RPMI7951 (cell line): Measurements from ENCODE around the gene NPVF. TPM values are rescaled to one million over a fixed set of nuclear protein-coding genes. Genes with fewer than 3 reads are reported as not detected.
A peak's percentile ranks its signal among the peaks of the same experiment; 100 is the strongest.

Experiments
- DNase-seq: peaks from one replicate; pipeline ENCODE4 v3.0.0-alpha.2; 2012; ENCODE audit warnings: low read depth
- total RNA-seq: library from RNA; depleted of rRNA; stranded (reverse); fragments of >200 nt; shearing (Covaris generic); gene quantifications from 2 replicates; pipeline ENCODE4 v1.2.3, GENCODE V29; 2014; rRNA removed

Gene NPVF
- not detected in 2 replicates for total RNA-seq

- no peak for DNase-seq
Observed at GRCh38 chr7:25228386-25228785, at the start of gene NPVF. NPVF (minus strand) TSS chr7:25228486; CDS start chr7:25228439, 47 bp downstream.

DNA sequence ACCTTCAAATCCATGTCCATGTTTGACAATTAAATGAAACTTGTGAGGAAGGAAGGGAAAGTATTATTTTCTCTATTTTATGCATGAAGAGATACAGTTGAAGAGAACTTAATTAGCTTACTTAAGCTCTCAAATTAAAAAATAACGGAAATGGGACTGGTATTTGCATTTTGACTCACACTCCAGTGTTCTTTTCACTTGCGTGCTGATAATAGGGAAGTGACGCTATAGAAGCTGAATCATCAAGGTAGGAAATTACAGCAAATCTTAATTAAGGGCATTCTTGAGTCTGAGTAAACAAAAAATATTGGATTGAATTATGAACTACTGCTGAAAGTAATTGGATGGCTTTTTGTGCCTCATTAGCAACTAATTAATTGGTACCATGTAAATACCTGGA lies 44.0 kb upstream of the NPVF start:
- no peak for DNase-seq

DNA sequence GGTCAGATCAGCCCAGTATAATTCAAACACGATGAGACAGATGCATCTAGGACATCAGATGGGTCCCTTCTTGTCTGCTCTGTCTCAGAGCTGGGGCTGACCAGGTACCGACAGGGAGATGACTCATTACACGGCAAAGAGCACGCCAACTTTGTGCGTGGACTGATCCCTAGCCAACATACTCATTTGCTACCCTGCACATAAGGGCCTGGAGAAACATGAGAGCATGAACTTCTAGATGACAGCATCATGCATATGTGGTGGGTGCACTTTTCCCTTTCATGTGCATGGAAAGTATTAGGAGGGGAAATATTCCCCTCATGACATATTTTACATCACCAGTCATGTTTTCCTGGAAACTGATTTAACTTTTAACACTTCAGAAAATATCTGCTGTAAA lies 35.1 kb upstream of the NPVF start:
- peak; percentile 78 for DNase-seq

DNA sequence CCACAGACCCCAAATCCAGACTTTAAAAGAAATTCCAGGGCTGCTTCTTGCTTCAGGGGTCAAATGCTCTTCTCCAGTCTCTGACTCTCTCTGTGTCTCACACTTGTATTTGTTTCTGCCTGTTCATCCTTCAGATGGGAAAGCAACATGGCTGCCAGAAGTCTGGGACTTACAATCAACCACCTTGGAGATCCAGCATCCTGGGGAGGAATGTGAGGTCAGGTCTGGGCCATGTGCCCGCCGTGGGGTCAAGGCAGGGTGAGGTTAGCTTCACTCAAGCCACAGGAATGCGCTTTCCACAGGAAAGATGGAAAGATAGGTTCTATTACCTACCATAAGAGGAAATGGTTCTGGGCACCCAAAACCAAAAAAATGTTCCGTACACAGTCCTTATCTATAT lies 34.3 kb upstream of the NPVF start:
- DNase-seq = peak; percentile 93

DNA sequence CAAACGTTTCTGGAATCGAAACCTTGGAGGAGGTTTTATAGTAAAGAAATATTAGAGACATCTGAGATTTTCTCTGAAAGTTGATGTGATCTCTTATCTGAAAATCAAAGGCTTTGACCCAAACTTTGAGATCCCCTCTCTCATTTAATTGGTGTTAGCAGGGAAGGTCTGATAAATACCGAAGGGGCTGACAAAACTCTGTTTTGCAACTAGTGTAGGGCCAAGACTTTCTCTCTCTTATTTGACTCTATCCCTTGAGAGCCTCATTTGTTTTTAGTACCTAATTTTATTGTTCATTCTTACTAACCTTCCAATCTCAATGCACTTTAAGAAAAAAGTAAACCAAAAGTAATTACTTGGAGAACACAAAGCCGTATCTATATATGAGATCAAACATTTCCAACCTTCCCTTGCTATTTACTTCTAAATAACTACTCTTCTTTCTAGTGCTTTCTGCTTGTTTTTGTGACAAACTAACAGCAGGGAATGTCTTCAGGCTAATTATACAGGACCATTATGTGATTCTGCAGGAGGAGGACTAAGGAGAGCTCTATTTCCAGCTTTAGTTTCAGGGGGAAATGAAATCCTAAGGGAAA lies 33.4 kb upstream of the NPVF start:
- DNase-seq = no peak

GRCh38 chr7:25260862-25261494 lies 32.7 kb upstream of the NPVF start:
- peak; percentile 78 for DNase-seq

- peak; percentile 84 for DNase-seq
Observed at GRCh38 chr7:25259487-25260243, 31.4 kb upstream of the NPVF start.

- DNase-seq = no peak
Observed at GRCh38 chr7:25256333-25256819, 28.1 kb upstream of the NPVF start.

- DNase-seq = no peak
Observed at GRCh38 chr7:25255611-25256332, 27.5 kb upstream of the NPVF start.

- no peak for DNase-seq
Observed at GRCh38 chr7:25254604-25255003, 26.3 kb upstream of the NPVF start.

- DNase-seq = no peak
Observed at GRCh38 chr7:25253714-25254113, 25.4 kb upstream of the NPVF start.

DNA sequence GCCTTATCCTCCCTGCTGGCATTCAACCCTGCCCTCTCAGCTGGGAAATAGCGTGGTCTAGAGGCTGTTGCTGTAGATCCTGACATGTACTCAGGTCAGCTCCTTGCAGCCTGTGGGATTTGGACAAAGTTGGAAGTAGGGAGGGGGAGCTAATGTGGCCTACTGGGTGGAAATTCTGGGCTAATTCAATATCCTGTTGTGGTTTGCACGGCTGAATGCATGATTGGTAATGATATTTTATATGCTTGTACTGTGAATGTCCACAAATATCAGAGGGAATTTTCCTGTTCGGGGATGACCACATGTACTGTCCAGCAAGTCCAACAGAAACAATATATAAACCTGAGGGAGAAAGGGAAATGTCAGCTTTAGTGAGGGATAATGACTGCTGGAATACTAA lies 22.1 kb upstream of the NPVF start:
- DNase-seq = no peak

GRCh38 chr7:25249772-25250171 lies 21.5 kb upstream of the NPVF start:
- no peak for DNase-seq

- no peak for DNase-seq
Observed at GRCh38 chr7:25246306-25246705, 18.0 kb upstream of the NPVF start.

DNA sequence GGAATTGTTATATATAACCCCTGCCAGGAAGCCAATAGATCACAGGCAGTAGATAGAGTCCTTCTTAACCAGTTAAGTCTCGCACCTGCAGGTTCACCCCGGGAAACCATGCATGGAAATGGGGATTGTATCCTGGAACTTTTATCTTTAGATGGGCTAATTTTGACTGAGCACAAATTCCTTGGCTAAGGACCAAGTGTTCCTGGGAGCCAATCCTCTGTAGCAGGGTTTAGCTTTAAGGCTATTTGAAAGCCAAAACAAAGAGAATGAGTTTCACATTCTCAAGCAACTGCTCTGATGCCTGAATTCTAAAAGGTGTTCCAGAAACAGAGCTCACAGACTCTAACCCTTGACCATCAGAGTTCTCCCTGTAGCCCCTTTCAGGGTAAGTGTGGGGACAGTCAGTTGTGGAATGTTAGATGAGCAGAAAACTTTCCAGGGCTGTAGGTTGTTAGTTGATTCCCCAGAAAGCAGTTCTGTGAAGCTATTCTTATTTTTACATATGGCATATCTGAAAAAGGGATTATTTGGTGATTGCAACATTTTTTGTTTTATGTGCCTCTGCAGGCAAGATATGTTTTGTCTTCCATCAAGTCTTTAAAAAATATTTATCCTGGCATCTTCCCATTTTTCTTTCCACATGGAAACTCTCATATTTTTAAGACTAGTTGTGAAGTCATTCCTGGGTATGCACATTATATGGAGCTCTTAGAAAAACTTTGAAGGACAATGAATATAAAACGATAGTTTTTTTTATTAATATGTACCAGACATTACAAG lies 16.2 kb upstream of the NPVF start:
- no peak for DNase-seq

DNA sequence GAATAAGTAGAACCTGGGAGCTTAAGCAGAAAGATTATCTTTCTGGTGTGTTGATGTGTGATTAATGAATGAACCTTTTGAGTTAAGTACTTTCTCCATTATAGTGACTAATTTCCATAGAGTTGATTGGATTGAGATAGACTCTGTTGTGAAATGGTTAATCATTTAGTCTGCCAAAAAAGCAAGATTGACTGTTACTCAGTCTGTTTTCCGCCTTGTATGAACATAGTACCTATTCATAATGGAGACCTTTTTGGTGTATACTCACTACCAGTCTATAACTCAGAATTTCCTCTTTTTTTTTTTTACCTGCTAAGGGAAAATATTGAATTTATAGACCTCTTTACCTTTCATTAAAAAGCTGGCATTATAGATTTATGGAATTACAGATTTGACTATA lies 14.4 kb upstream of the NPVF start:
- DNase-seq = no peak

DNA sequence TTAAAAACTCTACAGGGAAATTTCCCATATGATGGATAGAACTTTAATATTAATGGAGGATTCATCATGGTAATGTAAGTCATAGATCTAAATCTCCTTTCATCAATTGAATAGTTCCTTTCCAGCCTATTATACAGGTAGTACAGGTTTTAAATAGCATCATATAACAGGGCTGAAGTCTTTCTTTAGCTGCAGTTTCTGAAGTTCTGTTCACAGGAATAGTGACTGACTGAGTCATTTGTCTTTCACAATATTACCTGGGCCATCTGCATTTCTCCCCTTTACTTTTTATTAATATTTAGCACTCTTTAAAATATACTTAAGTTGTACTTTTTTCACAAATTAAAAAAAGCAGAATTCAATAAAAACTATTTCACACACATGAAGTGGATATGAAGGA lies 12.6 kb upstream of the NPVF start:
- DNase-seq = no peak

- no peak for DNase-seq
Observed at GRCh38 chr7:25240340-25240739, 12.1 kb upstream of the NPVF start.

DNA sequence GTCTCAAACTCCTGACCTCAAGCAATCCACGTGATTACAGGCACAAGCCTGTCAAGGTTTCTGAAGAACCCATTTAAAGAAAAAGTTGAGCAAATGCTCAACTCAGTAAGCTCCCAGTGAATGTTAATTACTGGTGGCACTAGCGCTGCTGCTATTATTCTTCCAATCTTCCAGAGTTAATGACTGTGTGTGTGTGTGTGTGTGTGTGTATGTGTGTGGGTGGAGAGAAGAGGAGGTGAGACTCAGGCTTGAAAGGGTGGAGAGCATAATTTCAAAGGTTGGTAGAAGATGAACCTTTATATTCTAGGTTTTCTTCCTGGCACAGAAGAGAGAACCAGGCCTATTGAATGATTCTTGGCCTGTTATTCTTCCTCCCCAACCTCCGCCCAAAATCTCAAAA lies 11.6 kb upstream of the NPVF start:
- DNase-seq = no peak

DNA sequence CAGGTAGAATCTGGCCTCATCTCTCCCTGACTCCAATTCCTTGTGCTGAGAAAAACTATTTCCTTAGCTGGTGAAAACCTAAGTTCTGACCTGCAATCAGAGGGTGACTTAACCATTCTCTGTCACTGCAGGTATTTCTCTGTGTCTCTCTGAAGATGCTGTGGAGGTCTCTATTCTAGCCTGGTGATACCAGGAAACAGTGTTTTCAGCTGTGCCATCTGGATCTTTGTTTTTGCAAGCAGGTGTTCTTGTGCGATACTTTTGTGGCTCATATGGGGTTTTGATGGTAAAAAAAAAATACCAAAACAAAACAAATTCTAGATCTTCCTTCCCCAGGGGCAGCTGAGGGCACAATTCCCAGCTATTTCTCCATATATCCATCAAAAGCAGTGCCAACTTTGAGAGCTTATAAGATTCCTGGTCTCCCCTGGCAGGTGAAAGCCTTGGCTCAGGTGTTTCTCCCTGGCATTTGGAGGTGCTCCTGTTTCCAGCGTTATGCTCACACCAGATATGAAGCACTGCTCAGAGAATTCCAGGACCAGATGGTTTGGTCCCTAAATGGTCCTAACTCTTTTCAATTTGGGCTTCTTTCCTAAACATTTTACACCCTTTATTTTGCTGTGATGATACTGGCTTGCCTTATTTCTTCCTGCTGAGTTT lies 9.9 kb upstream of the NPVF start:
- no peak for DNase-seq

GRCh38 chr7:25235471-25235870 lies 7.2 kb upstream of the NPVF start:
- no peak for DNase-seq
